Measurements from ENCODE around the gene ADAM11.

The ADAM11 gene

DNA sequence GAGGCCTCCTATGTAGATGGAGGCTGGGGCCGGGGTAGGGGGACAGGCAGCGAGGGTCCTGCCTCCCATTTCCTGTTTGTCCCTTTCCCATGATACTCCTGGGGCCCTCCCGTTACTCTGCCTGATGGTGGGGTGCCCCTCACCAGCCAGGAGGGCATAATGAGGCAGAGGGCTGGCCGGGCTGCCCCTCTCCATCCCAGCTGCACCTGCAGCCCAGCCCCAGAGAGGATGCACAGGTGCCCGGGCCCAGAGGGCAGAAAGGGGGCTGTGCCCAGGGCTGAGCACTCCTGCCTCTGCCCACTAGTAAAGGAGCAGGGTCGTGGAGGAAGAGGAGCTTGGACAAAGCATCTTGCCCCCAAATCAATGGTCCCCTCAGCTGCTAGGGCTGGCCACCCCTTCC lies 10.4 kb downstream of the ADAM11 start:
- H3K27ac ChIP-seq = no peak overlapping the region
- CTCF ChIA-PET = interaction anchor here (0.6 kb wide), 2 partner anchors 44 to 72 kb away, joined by 3 to 4 read pairs; no protein-coding TSS in a partner anchor
- no peak for DNase-seq (ENCODE audit: low spot score)
- POLR2A ChIA-PET (ENCODE audit: low non-redundant PET) = no interaction called here
- TF ChIP-seq, protein P1, sequence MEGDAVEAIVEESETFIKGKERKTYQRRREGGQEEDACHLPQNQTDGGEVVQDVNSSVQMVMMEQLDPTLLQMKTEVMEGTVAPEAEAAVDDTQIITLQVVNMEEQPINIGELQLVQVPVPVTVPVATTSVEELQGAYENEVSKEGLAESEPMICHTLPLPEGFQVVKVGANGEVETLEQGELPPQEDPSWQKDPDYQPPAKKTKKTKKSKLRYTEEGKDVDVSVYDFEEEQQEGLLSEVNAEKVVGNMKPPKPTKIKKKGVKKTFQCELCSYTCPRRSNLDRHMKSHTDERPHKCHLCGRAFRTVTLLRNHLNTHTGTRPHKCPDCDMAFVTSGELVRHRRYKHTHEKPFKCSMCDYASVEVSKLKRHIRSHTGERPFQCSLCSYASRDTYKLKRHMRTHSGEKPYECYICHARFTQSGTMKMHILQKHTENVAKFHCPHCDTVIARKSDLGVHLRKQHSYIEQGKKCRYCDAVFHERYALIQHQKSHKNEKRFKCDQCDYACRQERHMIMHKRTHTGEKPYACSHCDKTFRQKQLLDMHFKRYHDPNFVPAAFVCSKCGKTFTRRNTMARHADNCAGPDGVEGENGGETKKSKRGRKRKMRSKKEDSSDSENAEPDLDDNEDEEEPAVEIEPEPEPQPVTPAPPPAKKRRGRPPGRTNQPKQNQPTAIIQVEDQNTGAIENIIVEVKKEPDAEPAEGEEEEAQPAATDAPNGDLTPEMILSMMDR (conservative IDR thresholded peaks at IDR 0.05; ENCODE audit: low read depth) = no peak

DNA sequence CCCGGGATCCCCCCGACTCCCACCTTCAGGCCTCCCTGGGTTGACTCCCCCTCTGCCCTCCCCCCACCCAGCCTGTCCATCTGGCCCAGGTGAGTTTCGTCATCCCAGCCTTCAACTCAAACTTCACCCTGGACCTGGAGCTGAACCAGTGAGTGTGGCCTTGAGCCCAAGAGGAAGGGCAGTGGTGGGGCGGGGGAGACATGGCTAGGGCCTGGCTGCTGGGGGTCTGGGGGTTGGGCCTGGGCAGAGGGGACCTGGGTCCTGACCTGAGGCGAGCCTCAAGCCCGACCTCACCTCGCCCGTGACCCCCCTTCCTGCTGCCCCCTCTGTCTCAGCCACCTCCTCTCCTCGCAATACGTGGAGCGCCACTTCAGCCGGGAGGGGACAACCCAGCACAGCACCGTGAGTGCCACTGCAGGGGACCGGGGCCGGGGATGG lies 10.9 kb downstream of the ADAM11 start:
- POLR2A ChIA-PET (ENCODE audit: low non-redundant PET) = no interaction called here
- no peak for DNase-seq (ENCODE audit: low spot score)
- CTCF ChIA-PET = interaction anchor here (0.6 kb wide), 1 partner anchor 72 kb away, joined by 4 read pairs; no protein-coding TSS in a partner anchor
- TF ChIP-seq, protein P1 (conservative IDR thresholded peaks at IDR 0.05; ENCODE audit: low read depth) = no peak
- H3K27ac ChIP-seq = no peak overlapping the region

DNA sequence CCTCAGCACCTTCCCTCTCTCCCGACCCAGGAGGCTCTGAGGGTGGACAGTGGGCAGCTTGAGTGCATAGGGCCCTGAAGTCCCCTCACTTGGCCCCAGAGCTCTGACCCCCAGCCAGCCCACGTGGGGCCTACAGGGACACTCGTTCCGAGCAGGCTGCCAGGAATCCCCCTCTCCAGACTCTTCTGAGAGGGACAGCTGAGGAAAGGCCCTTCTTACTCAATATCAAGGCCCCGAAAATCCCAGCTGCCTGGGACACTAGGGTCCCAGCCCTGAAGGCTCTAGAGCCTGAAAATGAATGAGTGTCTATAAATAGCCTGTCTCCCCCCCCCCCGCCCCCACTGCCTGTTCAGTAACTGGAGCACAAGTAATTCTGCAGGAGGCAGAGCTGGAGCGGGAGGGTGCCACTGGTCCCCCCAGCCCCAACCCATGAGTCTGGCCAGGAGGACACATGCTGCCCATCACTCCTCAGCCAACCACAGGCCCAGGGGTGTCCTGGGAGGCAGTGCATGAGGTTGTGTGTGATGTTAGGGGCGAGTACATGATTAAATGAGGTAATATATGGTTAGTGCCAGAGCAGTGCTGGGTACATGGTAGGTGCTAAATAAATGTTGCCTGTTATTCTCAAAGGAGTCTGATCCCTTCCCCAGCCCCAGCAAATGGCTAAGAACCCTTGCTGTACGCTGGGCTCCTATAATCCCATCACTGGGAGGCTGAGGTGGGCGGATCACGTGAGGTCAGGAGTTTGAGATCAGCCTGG lies 11.6 kb downstream of the ADAM11 start:
- POLR2A ChIA-PET (ENCODE audit: low non-redundant PET) = no interaction called here
- H3K27ac ChIP-seq = no peak overlapping the region
- DNase-seq (ENCODE audit: low spot score) = no peak
- TF ChIP-seq, protein P1 (conservative IDR thresholded peaks at IDR 0.05; ENCODE audit: low read depth) = no peak
- CTCF ChIA-PET = no interaction called here

DNA sequence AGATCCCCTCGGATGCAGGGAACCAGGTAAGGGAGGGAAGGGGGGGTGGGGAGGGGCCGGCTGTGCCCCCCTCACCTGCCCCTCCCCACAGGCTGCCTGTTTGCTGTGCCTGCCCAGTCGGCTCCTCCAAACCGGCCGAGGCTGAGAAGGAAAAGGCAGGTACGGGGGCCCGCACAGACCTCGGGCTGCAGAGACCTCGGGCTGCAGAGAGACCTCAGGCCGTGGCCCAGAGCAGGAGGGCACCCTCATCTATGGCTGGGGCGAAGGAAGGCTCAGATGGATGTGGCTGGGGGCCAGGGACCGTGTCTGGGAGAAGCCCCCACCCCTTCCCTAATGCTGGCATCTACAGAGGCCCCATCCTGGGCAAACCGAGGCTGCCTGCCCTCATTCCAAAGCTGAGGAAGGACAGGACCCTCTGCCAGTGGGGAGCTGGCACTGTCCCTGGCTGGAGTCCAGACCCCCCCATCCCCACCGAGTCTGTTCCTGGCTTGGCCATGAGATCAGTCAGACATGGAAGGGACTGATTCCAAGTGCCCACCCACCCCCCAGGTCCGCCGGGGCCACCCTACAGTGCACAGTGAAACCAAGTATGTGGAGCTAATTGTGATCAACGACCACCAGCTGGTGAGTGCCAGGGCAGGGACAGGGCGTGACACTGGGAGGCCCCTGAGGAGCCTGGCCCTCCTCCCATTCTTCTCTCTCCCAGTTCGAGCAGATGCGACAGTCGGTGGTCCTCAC lies 13.7 kb downstream of the ADAM11 start:
- ChIA-PET POLR2A (ENCODE audit: low non-redundant PET) (interaction anchor here (0.5 kb wide), 1 partner anchor 92 kb away, joined by 4 read pairs; no protein-coding TSS in a partner anchor), CTCF (interaction anchor here (0.5 to 0.9 kb wide), 4 partner anchors 9 to 332 kb away, joined by 3 read pairs; no protein-coding TSS in a partner anchor)
- TF ChIP-seq, protein P1 (conservative IDR thresholded peaks at IDR 0.05; ENCODE audit: low read depth) = no peak
- H3K27ac ChIP-seq = no peak overlapping the region
- DNase-seq (ENCODE audit: low spot score) = no peak

DNA sequence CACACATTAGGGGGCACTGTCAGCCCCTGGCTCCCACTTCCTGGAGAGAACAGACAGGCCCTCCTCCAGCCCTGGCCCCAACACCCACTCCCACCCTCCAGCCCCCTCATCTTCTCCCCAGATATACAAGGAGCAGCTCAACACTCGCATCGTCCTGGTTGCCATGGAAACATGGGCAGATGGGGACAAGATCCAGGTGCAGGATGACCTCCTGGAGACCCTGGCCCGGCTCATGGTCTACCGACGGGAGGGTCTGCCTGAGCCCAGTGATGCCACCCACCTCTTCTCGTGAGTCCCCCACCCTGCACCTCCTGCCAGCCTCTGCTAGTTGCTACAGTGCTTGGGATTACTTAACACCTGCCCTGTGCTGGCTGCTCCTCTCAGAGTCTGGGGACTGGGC lies 14.4 kb downstream of the ADAM11 start:
- POLR2A ChIA-PET (ENCODE audit: low non-redundant PET) = no interaction called here
- H3K27ac ChIP-seq = no peak overlapping the region
- CTCF ChIA-PET = interaction anchor here (0.5 to 0.9 kb wide), 4 partner anchors 10 to 105 kb away, joined by 3 read pairs; no protein-coding TSS in a partner anchor
- TF ChIP-seq, protein P1 (conservative IDR thresholded peaks at IDR 0.05; ENCODE audit: low read depth) = no peak
- no peak for DNase-seq (ENCODE audit: low spot score)

Measured in RWPE1 (cell line).